ENCODE measurements around the gene ADAMTS6.

ADAMTS6 gene

GRCh38 chr5:65171645-65172044 lies 310.1 kb downstream of the ADAMTS6 start:
- no peaks in the 10 kb centered on the region for H3K9me3 ChIP-seq (ENCODE audit: control insufficient read depth, insufficient read depth, low read depth, low read length)
- H3K36me3 ChIP-seq (ENCODE audit: control insufficient read depth in 2 of 2, insufficient read depth in 1 of 2, low read length in 2 of 2), result no peaks in the 10 kb centered on the region
- H3K4me1 ChIP-seq (ENCODE audit: control insufficient read depth, insufficient read depth, low read length), result no peaks in the 10 kb centered on the region
- TF ChIP-seq ZNF621 (tag by site-specific recombination; IDR thresholded peaks at IDR 0.05) (no peak), ELK4 (IDR thresholded peaks at IDR 0.05; ENCODE audit: borderline replicate concordance, low read depth, low read length) (no peak), REPIN1 (tag by site-specific recombination; IDR thresholded peaks at IDR 0.05; ENCODE audit: low read depth) (no peak), ZNF239 (tag by site-specific recombination; IDR thresholded peaks at IDR 0.05) (no peak), PATZ1 (tag by site-specific recombination; IDR thresholded peaks at IDR 0.05) (no peak)
- H3K4me3 ChIP-seq (ENCODE audit: low read depth, low read length), result no peak overlapping the region
- CTCF ChIA-PET, result interaction anchor here (0.5 kb wide), 1 partner anchor 23 kb away, joined by 3 read pairs; no protein-coding TSS in a partner anchor
- H3K27ac ChIP-seq (ENCODE audit: extremely low read depth, low read depth, low read length), result no peak overlapping the region
- POLR2A ChIA-PET, result no interaction called here

- no peaks in the 10 kb centered on the region for H3K36me3 ChIP-seq (ENCODE audit: control insufficient read depth in 2 of 2, insufficient read depth in 1 of 2, low read length in 2 of 2)
- H3K27ac ChIP-seq (ENCODE audit: extremely low read depth, low read depth, low read length), result no peak overlapping the region
- H3K4me1 ChIP-seq (ENCODE audit: control insufficient read depth, insufficient read depth, low read length), result no peaks in the 10 kb centered on the region
- ChIA-PET CTCF (no interaction called here), POLR2A (no interaction called here)
- TF ChIP-seq ZNF175 (tag by site-specific recombination; IDR thresholded peaks at IDR 0.05) (no peak), KLF7 (tag by site-specific recombination; IDR thresholded peaks at IDR 0.05; ENCODE audit: borderline replicate concordance) (no peak), ZNF624 (tag by site-specific recombination; IDR thresholded peaks at IDR 0.05) (no peak), KLF8 (tag by site-specific recombination; IDR thresholded peaks at IDR 0.05) (no peak), ZNF157 (tag by site-specific recombination; IDR thresholded peaks at IDR 0.05) (no peak), ZNF488 (tag by site-specific recombination; IDR thresholded peaks at IDR 0.05) (no peak), ZNF561 (tag by site-specific recombination; IDR thresholded peaks at IDR 0.05; ENCODE audit: borderline replicate concordance) (no peak), ZNF292 (tag by site-specific recombination; IDR thresholded peaks at IDR 0.05; ENCODE audit: borderline replicate concordance, low read depth) (no peak), SCRT2 (tag by site-specific recombination; IDR thresholded peaks at IDR 0.05) (no peak), TCF7L2 (IDR thresholded peaks at IDR 0.05; ENCODE audit: borderline replicate concordance, low read depth, low read length) (no peak), ZNF274 (IDR thresholded peaks at IDR 0.05; ENCODE audit: low read length) (no peak), ZNF274 (tag by site-specific recombination; IDR thresholded peaks at IDR 0.05; ENCODE audit: borderline replicate concordance) (no peak), ZNF223 (tag by site-specific recombination; IDR thresholded peaks at IDR 0.05) (no peak), ZNF548 (tag by site-specific recombination; IDR thresholded peaks at IDR 0.05) (no peak), ZNF544 (tag by site-specific recombination; IDR thresholded peaks at IDR 0.05) (no peak)
- H3K9me3 ChIP-seq (ENCODE audit: control insufficient read depth, insufficient read depth, low read depth, low read length), result no peaks in the 10 kb centered on the region
- H3K4me3 ChIP-seq (ENCODE audit: low read depth, low read length), result no peak overlapping the region
Measured at GRCh38 chr5:65163698-65164097, 318.0 kb downstream of the ADAMTS6 start.

- H3K36me3 ChIP-seq (ENCODE audit: control insufficient read depth in 2 of 2, insufficient read depth in 1 of 2, low read length in 2 of 2), result no peaks in the 10 kb centered on the region
- no peak overlapping the region for H3K4me3 ChIP-seq (ENCODE audit: low read depth, low read length)
- no peaks in the 10 kb centered on the region for H3K9me3 ChIP-seq (ENCODE audit: control insufficient read depth, insufficient read depth, low read depth, low read length)
- H3K4me1 ChIP-seq (ENCODE audit: control insufficient read depth, insufficient read depth, low read length), result no peaks in the 10 kb centered on the region
- CTCF ChIA-PET, result no interaction called here
- no peak overlapping the region for H3K27ac ChIP-seq (ENCODE audit: extremely low read depth, low read depth, low read length)
- POLR2A ChIA-PET, result no interaction called here
- TF ChIP-seq WT1 (tag by site-specific recombination; IDR thresholded peaks at IDR 0.05), result no peak
- TF ChIP-seq KLF17 (tag by site-specific recombination; IDR thresholded peaks at IDR 0.05), result no peak
- no peak for TF ChIP-seq ZNF404 (tag by site-specific recombination; IDR thresholded peaks at IDR 0.05)
- TF ChIP-seq FEZF1 (tag by site-specific recombination; IDR thresholded peaks at IDR 0.05), result no peak
- TF ChIP-seq ZBTB6 (tag by site-specific recombination; IDR thresholded peaks at IDR 0.05), result no peak
- no peak for TF ChIP-seq ZBTB10 (tag by site-specific recombination; IDR thresholded peaks at IDR 0.05)
Measured at GRCh38 chr5:65161655-65162054, 320.1 kb downstream of the ADAMTS6 start.

Data from HEK293 (cell line).